Nephron (organoid): ENCODE results near the gene FN3K.

Source experiments
- H3K27ac Mint-ChIP-seq, 3 experiments: 2 replicates each; pipeline ENCODE4 v1.8.0; 2020; ENCODE audit warnings: mixed read lengths in 3 of 3, mild to moderate bottlenecking in 2 of 3, moderate library complexity in 1 of 3
- H3K27me3 Mint-ChIP-seq: 2 replicates; pipeline ENCODE4 v1.8.0; 2021; ENCODE audit warnings: low read depth, mild to moderate bottlenecking, moderate library complexity, mixed read lengths
- H3K36me3 Mint-ChIP-seq: 2 replicates; pipeline ENCODE4 v1.8.0; 2020; ENCODE audit warnings: low read depth, mixed read lengths
- H3K4me1 Mint-ChIP-seq: 2 replicates; pipeline ENCODE4 v1.8.0; 2020; ENCODE audit warnings: mixed read lengths
- H3K4me3 Mint-ChIP-seq, 3 experiments: 2 replicates each; pipeline ENCODE4 v1.8.0; 2020; ENCODE audit warnings: mild to moderate bottlenecking in 3 of 3, mixed read lengths in 3 of 3, moderate library complexity in 2 of 3
- H3K9me3 Mint-ChIP-seq: 2 replicates; pipeline ENCODE4 v1.8.0; 2020; ENCODE audit warnings: mixed read lengths
- CTCF ChIP-seq, 3 experiments: fragments of 200-600 bp; sonication (generic); IDR thresholded peaks; one replicate each; pipeline ENCODE4 v1.5.0; 2021; ENCODE audit warnings: antibody characterized with exemption in 3 of 3; ENCODE audit not compliant: unreplicated experiment in 3 of 3

The FN3K gene

GRCh38 chr17:82690786-82691489 lies 44.5 kb upstream of the FN3K start:
- Mint-ChIP-seq H3K27me3 (no peaks in the 10 kb centered on the region), H3K36me3 (peaks cover 18% of the 10 kb centered on the region), H3K9me3 (peaks cover 13% of the 10 kb centered on the region), H3K4me3 (no peak overlapping the region), H3K4me1 (peaks cover 14% of the 10 kb centered on the region), H3K27ac (no peak overlapping the region)
- no peak for TF ChIP-seq CTCF (IDR thresholded peaks at IDR 0.05; ENCODE audit: unreplicated experiment in 3 of 3)

- no peak for TF ChIP-seq CTCF (IDR thresholded peaks at IDR 0.05; ENCODE audit: unreplicated experiment in 3 of 3)
- Mint-ChIP-seq H3K4me3 (no peak overlapping the region), H3K9me3 (peaks cover 17% of the 10 kb centered on the region), H3K27me3 (no peaks in the 10 kb centered on the region), H3K27ac (no peak overlapping the region), H3K36me3 (peaks cover 26% of the 10 kb centered on the region), H3K4me1 (peaks cover 14% of the 10 kb centered on the region)
These were observed 43.7 kb upstream of the FN3K start for GRCh38 chr17:82691714-82692113.

GRCh38 chr17:82692268-82692667 lies 43.1 kb upstream of the FN3K start:
- Mint-ChIP-seq H3K4me3 (no peak overlapping the region), H3K27me3 (peaks cover 3% of the 10 kb centered on the region), H3K9me3 (peaks cover 17% of the 10 kb centered on the region), H3K36me3 (peaks cover 27% of the 10 kb centered on the region), H3K27ac (peak overlapping the region in 1 of 3 experiments; percentile 42), H3K4me1 (peaks cover 8% of the 10 kb centered on the region)
- TF ChIP-seq CTCF (IDR thresholded peaks at IDR 0.05; ENCODE audit: unreplicated experiment in 3 of 3): no peak

GRCh38 chr17:82693168-82693867 lies 42.1 kb upstream of the FN3K start:
- no peak overlapping the region for H3K27ac Mint-ChIP-seq
- H3K9me3 Mint-ChIP-seq: peaks cover 17% of the 10 kb centered on the region
- H3K36me3 Mint-ChIP-seq: peaks cover 27% of the 10 kb centered on the region
- no peak for TF ChIP-seq CTCF (IDR thresholded peaks at IDR 0.05; ENCODE audit: unreplicated experiment in 3 of 3)
- H3K27me3 Mint-ChIP-seq: peaks cover 4% of the 10 kb centered on the region
- peaks cover 6% of the 10 kb centered on the region for H3K4me1 Mint-ChIP-seq
- H3K4me3 Mint-ChIP-seq: peak overlapping the region; percentile 22 to 72 (median 61)

- H3K27ac Mint-ChIP-seq: no peak overlapping the region
- TF ChIP-seq CTCF (IDR thresholded peaks at IDR 0.05; ENCODE audit: unreplicated experiment in 3 of 3): no peak
- H3K27me3 Mint-ChIP-seq: peaks cover 4% of the 10 kb centered on the region
- peaks cover 17% of the 10 kb centered on the region for H3K9me3 Mint-ChIP-seq
- peaks cover 11% of the 10 kb centered on the region for H3K4me1 Mint-ChIP-seq
- peak overlapping the region; percentile 25 to 74 (median 68) for H3K4me3 Mint-ChIP-seq
- peaks cover 27% of the 10 kb centered on the region for H3K36me3 Mint-ChIP-seq
These were observed 40.8 kb upstream of the FN3K start for GRCh38 chr17:82694647-82695046.
